Measurements from ENCODE around the gene TMEM208.

TMEM208 gene

GRCh38 chr16:67191995-67192681 lies 34.8 kb upstream of the TMEM208 start, which contains the start of gene E2F4:
Gene E2F4 (plus strand): TSS chr16:67192155. CDS start chr16:67192228, 73 bp downstream.
- DNase-seq = peak; percentile 95

- DNase-seq = no peak
These were observed 34.1 kb upstream of the TMEM208 start for GRCh38 chr16:67192781-67193361.

GRCh38 chr16:67193536-67193935 lies 33.4 kb upstream of the TMEM208 start:
- DNase-seq = no peak

GRCh38 chr16:67194260-67194659 lies 32.7 kb upstream of the TMEM208 start:
- DNase-seq = no peak

- DNase-seq = no peak
These were observed 31.3 kb upstream of the TMEM208 start for GRCh38 chr16:67195676-67196075.

- DNase-seq = no peak
These were observed 30.0 kb upstream of the TMEM208 start for GRCh38 chr16:67196881-67197280.

DNA sequence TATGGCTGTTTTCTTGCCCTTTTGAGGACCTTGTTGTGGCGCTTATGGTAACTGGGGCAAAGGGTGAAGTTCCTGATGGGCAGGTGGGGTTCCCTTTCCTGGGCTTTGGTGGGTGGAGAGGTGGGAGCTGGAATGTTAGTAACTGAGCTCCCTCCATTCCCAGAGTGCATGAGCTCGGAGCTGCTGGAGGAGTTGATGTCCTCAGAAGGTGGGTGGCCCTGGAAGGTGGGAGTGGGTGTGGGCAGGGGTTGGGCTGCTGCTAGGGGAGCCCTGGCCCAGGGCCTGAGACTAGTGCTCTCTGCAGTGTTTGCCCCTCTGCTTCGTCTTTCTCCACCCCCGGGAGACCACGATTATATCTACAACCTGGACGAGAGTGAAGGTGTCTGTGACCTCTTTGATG lies 29.2 kb upstream of the TMEM208 start:
- DNase-seq = no peak

- DNase-seq = no peak
These were observed 28.6 kb upstream of the TMEM208 start for GRCh38 chr16:67198238-67198734.

- DNase-seq = no peak
These were observed 27.7 kb upstream of the TMEM208 start, which contains the start of gene ELMO3 for GRCh38 chr16:67199011-67199807. Gene ELMO3 (plus strand): TSS chr16:67199131. CDS start chr16:67199327, 196 bp downstream.

DNA sequence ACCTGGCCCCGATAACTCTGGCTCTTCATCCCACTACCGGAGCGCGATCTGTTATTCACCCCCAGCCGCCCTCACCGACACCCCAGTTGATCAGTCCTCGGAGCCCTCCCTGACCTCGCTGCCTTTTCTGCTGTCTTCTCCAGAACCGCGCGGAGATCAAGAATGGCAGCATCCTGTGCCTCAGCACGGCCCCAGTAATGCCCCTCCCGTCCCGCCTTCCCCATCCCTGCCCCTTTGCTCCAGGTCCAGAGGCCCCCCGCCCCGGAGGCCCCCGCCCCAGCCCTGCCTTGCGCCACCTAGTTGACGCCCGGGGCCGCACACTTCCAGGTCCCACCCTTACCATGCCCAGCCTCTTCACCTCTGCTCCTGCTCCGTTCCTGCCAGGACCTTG lies 27.1 kb upstream of the TMEM208 start:
- DNase-seq = no peak

- no peak for DNase-seq
These were observed 26.4 kb upstream of the TMEM208 start for GRCh38 chr16:67200491-67200890.

DNA sequence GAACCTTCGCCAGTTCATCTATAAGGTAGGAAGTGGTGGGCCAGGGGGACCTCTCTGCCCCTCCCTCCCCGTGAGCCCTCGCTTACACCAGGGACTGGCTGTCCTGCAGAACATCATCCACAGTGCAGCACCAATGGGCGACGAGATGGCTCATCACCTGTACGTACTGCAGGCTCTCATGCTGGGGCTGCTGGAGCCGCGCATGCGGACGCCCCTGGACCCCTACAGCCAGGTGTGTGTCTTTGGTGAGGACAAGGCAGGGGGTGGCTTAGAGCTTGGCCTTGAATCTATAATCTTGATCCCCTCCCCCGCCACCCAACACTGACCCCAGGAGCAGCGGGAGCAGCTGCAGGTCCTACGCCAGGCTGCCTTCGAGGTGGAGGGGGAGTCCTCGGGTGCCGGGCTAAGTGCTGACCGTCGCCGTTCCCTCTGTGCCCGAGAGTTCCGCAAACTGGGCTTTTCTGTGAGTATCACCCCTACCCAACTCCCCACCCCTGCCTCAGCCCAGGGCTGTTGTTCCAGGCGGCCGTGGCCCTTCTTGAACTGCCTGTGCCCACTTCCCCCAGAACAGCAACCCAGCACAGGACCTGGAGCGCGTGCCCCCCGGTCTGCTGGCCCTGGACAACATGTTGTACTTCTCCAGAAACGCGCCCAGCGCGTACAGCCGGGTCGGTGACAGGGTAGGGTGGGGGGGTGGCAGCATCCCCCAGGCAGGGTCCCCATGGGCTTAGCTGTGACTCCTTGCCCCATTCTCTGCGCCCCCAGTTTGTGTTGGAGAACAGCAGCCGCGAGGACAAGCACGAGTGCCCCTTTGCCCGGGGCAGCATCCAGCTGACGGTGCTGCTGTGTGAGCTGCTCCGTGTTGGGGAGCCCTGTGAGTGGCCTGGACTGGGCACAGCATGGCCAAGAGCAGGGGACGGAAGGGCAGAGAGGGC lies 25.3 kb upstream of the TMEM208 start:
- DNase-seq = no peak

DNA sequence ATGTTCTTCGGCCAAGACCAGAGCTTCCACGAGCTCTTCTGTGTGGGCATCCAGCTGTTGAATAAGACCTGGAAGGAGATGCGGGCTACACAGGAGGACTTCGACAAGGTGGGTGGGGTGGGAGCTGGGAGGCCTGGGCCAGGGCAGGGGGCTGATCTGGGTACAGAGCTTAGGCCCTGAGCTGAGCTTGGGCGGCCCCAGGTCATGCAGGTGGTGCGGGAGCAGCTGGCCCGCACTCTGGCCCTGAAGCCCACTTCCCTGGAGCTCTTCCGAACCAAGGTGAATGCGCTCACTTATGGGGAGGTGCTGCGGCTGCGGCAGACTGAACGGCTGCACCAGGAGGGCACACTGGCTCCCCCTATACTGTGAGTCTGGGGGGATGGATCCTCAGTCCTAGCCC lies 24.5 kb upstream of the TMEM208 start:
- DNase-seq = no peak

GRCh38 chr16:67202956-67203493 lies 23.9 kb upstream of the TMEM208 start:
- DNase-seq = no peak

DNA sequence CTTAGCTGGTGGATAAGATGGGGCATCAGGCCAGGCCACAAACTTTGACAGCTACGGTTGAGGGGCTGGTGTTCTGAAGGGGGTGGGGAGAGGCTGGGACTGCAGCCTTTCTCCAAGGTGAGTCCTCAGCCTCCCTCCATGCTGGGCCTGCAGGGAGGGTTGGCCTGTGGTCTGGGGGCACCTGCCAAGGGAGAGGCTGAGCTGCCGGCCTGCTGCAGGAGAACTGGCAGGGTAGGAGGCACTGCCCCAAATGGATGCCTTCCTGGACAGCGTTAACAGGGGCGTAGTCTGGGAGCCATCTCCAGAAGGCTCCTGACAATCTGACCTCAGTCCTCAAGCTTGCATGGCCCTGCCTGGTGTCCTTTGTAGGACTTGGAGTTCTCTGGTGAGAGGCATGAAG lies 22.9 kb upstream of the TMEM208 start:
- DNase-seq = no peak

- DNase-seq = no peak
These were observed 20.6 kb upstream of the TMEM208 start for GRCh38 chr16:67206129-67206837.

- DNase-seq = no peak
These were observed 20.1 kb upstream of the TMEM208 start for GRCh38 chr16:67206838-67207248.

DNA sequence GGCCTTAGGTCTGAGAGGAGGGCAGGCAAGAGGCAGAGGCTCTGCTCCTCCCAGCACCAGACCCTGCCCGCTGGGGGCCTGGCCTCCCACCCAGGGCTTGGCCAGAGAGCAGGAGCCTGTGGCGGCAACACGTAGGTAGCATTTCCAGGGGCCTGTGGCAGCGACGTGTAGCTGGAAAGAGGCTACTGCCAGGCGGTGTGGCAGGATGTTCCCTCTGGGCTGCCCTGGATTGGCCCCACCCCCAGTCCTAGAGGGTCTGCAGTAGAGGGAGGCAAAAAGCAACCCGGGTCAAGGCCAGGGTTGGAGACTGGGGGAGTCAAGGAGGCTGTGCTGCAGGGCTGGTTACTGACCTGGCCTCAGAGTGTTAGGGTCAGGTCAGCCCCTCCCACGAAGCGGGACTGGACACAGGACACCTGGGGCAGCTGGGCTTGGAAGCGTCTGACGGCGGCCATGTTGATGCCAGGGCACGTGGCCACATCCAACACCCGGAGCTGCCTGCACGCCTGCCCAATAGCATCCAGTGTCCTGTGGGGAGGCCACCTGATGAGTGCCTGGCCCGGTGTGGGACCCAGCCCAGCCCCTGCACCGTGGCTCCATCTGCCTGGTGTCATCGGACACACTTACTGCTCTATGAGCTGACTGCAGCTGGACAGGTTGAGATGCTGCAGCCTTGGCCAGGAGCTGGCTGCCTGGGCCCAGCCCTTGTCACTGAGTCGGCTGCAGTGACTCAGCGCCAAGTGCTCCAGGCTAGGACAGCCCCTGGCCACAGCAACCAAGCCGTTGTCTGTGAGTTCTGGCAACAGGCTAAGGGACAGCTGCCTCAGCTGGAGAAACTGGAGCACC lies 19.5 kb upstream of the TMEM208 start:
- no peak for DNase-seq

DNA sequence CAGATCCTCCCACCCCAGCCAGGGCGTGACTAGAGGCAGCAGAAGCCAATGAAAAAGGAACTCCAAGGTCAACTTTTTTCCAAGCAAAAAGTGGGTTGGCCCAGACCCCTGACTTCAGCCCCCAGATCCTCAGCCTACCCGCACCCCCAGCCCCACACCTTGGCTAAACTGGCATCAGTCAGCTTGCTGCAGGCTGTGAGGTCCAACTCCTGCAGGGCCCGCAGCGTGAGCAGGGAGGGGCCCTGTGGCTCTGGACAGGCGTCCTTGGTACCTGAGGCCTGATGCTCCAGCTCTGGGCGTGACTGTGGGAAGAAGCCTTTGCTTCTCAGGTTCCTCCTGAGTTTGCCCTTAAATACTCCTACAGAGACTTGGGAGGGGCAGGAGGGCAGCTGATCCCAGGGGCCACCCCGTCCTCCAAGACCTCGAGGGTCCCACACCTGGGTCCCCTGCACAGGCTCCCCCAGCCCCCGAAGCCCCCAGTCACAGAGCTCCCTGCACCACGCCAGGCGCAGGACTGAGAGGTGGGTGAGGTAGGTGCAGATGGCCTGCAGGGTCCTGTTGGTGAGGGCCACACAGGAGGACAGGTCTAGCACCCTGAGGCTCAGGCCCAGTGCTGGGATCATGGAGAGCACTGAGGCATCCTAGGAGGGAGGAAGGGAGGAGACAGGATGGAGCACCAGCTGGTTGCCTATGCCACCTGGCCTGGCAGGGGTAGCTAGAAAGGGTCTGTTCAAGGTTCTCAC lies 18.6 kb upstream of the TMEM208 start:
- DNase-seq = no peak

GRCh38 chr16:67209565-67209964 lies 17.4 kb upstream of the TMEM208 start:
- DNase-seq = no peak

Measured in femur (tissue), 1 donor.